Urinary bladder (tissue), 4 donors: Measurements from ENCODE around the gene SAMD9. TPM values are rescaled to one million over a fixed set of nuclear protein-coding genes. Genes with fewer than 3 reads are reported as not detected.
"Not testable (repeated sequence)": the region's sequence is repeated elsewhere in the genome, so short reads cannot be mapped to it uniquely, and the experiment has no call there.

Source experiments
- DNase-seq: peaks from one replicate; pipeline ENCODE4 v3.0.0-alpha.2; 2015; ENCODE audit errors: extremely low spot score
- H3K27ac ChIP-seq: one replicate; pipeline ENCODE4 v1.5.1; 2013; ENCODE audit warnings: low read depth, mild to moderate bottlenecking, moderate library complexity
- H3K36me3 ChIP-seq: one replicate; pipeline ENCODE4 v1.6.1; 2013; ENCODE audit warnings: mild to moderate bottlenecking, moderate library complexity; ENCODE audit not compliant: insufficient read depth
- H3K4me1 ChIP-seq: one replicate; pipeline ENCODE4 v1.6.1; 2013; ENCODE audit warnings: mild to moderate bottlenecking, moderate library complexity; ENCODE audit not compliant: insufficient read depth
- H3K4me3 ChIP-seq: one replicate; pipeline ENCODE4 v1.5.1; 2013; ENCODE audit warnings: low read depth, low read length
- WGBS: extraction: QIAGEN DNeasy Blood & Tissue Kit; methylation state at CpG from one replicate; pipeline ENCODE4 v1.1.7; 2013; 5-methylcytosine and 5-hydroxymethylcytosine counted together
- polyA plus RNA-seq: library from polyadenylated mRNA; stranded (reverse); fragments of 200-250 nt; gene quantifications from one replicate; pipeline ENCODE4 v1.2.3, GENCODE V29; 2013
- total RNA-seq: library from RNA; depleted of rRNA; stranded (reverse); fragments of >200 nt; gene quantifications from one replicate; pipeline ENCODE4 v1.2.3, GENCODE V29; 2014
- donor health status: healthy with polysubstance abuse.
- donor health status: healthy.

Gene SAMD9
- total and polyA plus RNA-seq, 2 donors = 2.3 to 29.0 TPM

DNA sequence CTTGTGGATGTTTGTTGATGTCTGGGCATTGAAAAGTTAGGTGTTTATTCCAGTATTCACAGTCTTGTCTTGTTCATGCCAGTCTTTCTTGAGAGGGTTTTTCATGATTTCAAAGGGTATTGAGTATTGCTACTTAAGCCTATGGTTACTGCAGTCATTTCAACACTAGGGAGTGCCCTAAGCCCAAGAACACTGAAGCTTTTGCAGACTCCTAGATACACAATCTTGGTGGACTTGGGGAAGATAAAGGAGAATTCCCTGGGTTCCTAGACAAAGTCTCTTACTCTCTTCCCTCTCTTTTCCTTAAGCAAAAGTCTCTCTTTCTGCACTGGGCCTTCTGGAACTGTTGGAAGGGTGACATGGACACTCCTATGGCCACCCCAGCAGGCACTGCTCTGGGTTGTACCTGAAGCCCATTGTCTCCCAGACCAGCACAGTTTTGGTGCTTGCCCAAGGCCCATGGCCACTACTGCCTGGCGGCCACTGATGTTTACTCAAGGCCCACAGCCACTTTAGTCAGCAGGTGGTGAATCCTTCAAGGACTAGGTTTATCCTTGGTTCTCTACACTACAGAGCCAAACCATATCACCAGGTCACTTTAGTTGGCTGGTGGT lies 24.9 kb downstream of the SAMD9 start:
- no peaks in the 10 kb centered on the region for H3K36me3 ChIP-seq
- H3K4me3 ChIP-seq = no peak overlapping the region
- no peaks in the 10 kb centered on the region for H3K4me1 ChIP-seq
- no peak overlapping the region for H3K27ac ChIP-seq
- 39% methylated on average over 1 of the region's 1 CpG for WGBS
- no peak for DNase-seq

DNA sequence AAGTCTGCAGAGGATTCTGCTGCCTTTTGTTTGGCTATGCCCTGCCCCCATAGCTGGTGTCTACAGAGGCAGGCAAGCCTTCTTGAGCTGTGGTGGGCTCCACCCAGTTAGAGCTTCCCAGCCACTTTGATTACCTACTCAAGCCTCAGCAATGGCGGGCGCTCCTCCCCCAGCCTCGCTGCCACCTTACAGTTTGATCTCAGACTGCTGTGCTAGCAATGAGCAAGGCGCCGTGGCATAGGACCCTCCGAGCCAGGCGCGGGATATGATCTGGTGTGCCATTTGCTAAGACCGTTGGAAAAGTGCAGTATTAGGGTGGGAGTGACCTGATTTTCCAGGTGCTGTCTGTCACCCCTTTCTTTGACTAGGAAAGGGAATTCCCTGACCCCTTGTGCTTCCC lies 44.4 kb downstream of the SAMD9 start:
- H3K27ac ChIP-seq, DNase-seq, H3K4me3 ChIP-seq, H3K36me3 ChIP-seq, H3K4me1 ChIP-seq: not testable (repeated sequence)
- 93% methylated on average over 9 of the region's 9 CpGs for WGBS

DNA sequence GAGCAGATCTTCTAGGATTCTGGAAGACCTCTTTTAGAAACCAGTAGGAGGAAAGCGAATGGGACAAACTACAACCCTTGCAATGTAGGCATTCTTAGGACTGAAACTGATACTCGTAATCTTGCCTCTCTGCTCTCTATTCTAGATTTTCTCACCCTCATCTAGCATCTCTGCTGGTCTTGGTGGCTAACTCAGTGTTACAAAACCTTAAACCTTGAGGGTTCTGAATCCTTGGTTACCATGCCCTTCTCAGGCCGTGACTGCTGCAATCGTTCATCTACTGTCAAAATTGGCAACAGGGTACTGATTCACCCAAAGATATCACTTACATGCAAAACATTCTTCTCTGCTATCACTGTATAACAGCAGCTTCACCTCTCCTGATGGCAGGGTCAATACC lies 55.2 kb downstream of the SAMD9 start:
- H3K27ac ChIP-seq = no peak overlapping the region
- no peak overlapping the region for H3K4me3 ChIP-seq
- no peaks in the 10 kb centered on the region for H3K36me3 ChIP-seq
- no peaks in the 10 kb centered on the region for H3K4me1 ChIP-seq
- WGBS = 77% methylated on average over 4 of the region's 4 CpGs
- DNase-seq = no peak

DNA sequence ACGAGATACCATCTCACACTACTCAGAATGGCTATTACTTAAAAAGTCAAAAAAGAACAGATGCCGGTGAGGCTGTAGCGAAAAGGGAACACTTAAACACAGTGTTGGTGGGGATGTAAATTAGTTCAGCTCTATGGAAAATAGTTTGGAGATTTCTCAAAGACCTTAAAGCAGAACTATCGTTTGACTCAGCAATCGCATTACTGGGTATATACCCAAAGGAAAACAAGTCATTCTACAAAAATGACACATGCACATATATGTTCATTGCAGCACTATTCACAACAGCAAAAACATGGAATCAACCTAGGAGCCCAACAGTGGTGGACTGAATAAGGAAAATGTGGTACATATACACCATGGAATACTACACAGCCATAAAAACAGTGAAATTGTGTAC lies 56.9 kb downstream of the SAMD9 start:
- Histone ChIP-seq H3K4me1 (no peaks in the 10 kb centered on the region), H3K36me3 (no peaks in the 10 kb centered on the region), H3K27ac (no peak overlapping the region), H3K4me3 (no peak overlapping the region)
- WGBS = 89% methylated on average over 5 of the region's 5 CpGs
- no peak for DNase-seq

DNA sequence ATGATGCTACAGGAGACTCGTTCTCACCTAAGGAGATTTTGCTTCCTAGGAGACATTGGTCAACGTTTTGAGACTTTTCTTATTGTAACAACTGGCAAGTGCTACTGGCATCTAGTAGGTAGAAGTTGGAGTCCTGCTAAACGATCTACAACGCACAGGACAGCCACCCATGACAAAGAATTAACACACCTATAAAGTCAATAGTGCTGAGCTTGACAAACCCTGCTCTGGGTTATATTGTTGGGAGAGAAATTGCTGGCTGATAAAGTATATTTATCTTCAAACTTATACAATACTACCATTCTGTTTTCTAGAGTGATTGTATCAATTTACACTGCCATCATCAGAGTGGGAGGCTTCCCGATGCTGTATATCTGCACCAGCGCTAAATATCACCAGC lies 57.8 kb downstream of the SAMD9 start:
- no peak for DNase-seq
- Histone ChIP-seq H3K36me3 (no peaks in the 10 kb centered on the region), H3K4me1 (no peaks in the 10 kb centered on the region), H3K27ac (no peak overlapping the region), H3K4me3 (no peak overlapping the region)
- WGBS = 82% methylated on average over 6 of the region's 6 CpGs

DNA sequence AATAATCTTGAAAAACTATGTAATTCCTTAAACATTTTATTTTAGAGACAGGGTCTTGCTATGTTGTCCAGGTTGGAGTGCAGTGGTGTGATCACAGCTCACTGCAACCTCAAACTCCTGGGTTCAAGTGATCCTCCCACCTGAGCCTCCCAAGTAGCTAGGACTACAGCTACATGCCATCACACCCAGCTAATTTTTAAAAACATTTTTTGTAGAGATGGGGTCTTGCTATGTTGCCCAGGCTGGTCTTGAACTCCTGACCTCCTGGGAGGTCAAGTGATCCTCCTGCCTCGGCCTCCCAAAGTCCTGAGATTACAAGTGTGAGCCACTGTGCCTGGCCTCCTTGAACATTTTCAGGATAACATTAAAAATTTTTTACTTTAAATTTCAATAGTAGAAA lies 61.2 kb downstream of the SAMD9 start:
- H3K36me3 ChIP-seq, H3K27ac ChIP-seq, H3K4me1 ChIP-seq, DNase-seq, H3K4me3 ChIP-seq: not testable (repeated sequence)
- WGBS = 93% methylated on average over 1 of the region's 1 CpG

DNA sequence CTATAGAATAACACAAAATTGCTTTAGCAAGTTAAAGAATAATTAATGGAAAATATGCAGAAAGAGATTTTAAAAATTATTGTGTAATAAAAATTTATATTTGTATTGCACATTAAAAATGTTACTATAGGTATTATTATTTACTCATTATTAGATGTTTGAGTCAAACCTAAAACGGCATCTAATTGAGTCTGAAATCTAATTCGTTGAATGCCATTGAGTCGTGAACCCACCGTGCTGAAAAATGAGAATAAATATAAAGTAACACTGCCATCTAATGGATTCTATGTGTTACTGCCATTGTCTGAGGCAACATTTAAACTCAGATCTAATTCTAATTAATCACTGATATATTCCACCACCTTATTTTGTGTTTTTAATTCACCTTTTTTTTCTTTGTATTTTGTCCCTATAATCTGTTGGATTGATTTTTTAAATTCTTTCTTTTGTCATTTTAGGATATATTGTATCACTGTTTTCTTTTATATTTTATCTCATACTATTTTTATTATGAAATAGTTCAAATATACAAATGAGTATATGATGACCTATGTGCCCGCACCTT lies 62.2 kb downstream of the SAMD9 start:
- no peak overlapping the region for H3K4me3 ChIP-seq
- 4% methylated on average over 5 of the region's 5 CpGs for WGBS
- no peak overlapping the region for H3K27ac ChIP-seq
- H3K36me3 ChIP-seq = no peaks in the 10 kb centered on the region
- H3K4me1 ChIP-seq = no peaks in the 10 kb centered on the region
- DNase-seq = no peak

DNA sequence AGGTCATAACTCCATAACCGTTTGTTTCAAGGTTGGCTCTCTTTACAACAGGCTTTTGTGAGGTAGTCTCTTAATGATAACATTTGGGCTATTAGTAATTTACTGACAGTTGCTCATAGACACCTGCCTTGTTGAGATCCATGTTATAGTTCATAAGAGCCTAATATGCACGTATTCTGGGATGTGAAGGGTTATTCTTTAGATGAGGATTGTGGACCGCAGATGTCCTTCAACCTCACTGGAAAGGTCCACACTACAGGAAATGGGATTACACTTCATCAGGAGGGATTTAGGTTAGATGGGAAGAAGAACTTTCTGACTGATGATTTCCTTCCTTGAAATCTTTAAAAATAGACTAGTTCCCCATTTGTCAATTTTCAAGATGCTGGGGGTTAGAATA lies 62.8 kb downstream of the SAMD9 start:
- WGBS = 75% methylated on average over 3 of the region's 3 CpGs
- no peak overlapping the region for H3K4me3 ChIP-seq
- no peak for DNase-seq
- H3K36me3 ChIP-seq = no peaks in the 10 kb centered on the region
- no peak overlapping the region for H3K27ac ChIP-seq
- H3K4me1 ChIP-seq = no peaks in the 10 kb centered on the region

DNA sequence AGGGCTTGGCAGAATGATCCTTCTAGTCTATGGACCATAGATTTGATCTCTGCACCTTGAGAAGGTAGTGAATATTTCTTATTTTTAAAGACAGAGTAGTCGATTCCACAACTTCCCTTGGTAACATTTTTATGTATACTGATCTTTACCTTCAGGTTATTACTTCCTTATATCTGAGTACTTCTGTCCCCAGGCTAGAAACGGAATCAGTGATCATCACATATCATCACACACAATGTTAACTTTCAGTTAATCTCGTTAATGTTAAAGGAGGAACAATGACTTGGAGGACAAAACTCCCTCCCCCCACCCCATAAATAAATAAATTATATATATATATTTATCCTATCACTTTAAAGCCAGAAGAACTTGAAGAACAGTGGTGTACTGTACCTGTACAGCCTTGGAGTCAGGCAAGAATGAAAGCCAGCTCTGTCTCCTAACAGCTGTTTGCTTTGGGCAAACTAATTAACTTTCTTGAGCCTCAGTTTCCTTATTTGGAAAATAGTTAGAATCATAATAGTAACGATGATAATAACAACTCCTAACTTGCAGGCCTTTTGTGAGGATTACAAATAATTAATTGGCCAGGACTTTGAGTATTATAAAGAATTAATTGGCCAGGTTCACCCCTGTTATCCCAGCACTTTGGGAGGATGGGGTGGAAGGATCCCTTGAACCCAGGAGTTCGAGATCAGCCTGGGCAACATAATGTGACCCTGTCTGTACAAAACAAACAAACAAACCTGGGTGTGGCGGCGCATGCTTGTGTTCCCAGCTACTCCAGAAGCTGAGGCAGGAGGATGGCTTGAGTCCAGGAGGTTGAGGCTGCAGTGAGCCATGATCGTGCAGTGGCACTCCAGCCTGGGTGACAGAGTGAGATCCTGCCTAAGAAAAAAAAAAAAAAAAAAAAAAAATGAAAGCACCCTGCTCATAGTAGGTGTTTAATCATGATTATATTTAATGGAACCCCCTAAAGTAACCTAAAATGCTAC lies 63.5 kb downstream of the SAMD9 start:
- no peaks in the 10 kb centered on the region for H3K36me3 ChIP-seq
- WGBS = 72% methylated on average over 8 of the region's 8 CpGs

DNA sequence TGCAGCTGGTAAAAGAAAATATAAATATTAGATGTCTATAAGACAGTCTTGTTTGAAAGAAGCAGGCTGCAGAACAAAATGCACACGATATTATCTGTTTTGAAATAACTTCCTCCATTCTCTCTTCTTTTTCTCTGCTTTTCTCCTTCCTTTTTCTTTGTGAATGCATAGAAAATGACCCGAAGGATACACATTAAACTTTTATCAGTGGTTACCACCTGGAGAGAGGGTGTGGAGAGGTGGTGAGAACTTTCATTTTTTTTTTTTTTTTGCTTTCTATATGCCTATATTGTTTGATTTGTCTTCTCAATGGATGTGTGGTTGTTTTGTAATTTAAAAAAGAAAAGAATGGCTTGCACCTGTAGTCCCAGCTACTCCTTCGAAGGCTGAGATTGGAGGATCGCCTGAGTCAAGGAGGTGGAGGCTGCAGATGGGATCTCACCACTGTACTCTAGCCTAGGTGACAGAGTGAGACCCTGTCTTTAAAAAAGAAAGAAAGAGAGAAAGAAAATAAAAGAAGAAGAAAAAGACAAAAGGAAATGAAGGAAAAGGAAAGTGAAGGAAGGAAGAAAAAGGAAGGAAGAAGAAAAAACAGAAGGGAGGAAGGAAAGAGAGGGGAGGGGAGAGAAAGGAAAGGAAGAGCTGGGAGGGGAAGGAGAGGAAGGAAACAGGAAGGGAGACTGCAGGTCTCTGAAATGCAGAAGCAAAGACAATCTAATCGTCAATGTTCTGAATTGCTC lies 64.4 kb downstream of the SAMD9 start:
- 55% methylated on average over 5 of the region's 5 CpGs for WGBS
- DNase-seq = no peak
- no peaks in the 10 kb centered on the region for H3K4me1 ChIP-seq
- H3K36me3 ChIP-seq = no peaks in the 10 kb centered on the region
- no peak overlapping the region for H3K4me3 ChIP-seq
- H3K27ac ChIP-seq = no peak overlapping the region

More for the DNA sequence above, 63.5 kb downstream of the SAMD9 start:
- H3K4me3 ChIP-seq = no peak overlapping the region
- no peak for DNase-seq
- H3K27ac ChIP-seq = no peak overlapping the region
- H3K4me1 ChIP-seq = no peaks in the 10 kb centered on the region

DNA sequence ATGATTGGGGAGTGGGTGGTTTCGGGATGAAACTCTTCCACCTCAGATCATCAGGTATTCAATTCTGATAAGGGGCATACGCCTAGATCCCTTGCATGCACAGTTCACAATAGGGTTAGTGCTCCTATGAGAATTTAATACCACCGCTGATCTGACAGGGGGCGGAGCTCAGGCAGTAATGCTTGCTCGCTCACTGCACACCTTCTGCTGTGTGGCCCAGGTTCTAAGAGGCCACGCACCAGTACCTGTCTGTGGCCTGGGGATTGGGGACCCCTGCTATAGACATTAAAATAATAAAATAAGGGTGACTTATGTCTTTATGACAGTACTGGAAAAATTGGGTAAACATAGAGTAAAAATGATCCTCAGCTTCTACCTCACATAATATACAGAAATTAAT lies 66.1 kb downstream of the SAMD9 start:
- Histone ChIP-seq H3K36me3 (no peaks in the 10 kb centered on the region), H3K4me3 (no peak overlapping the region), H3K4me1 (no peaks in the 10 kb centered on the region), H3K27ac (no peak overlapping the region)
- DNase-seq = no peak
- 79% methylated on average over 6 of the region's 6 CpGs for WGBS
